ENCODE results near the gene LRRK2.

Gene LRRK2

GRCh38 chr12:40238266-40238902 lies 13.6 kb downstream of the LRRK2 start (continued):
- 0 out of 2 replicates have a peak, but pooled peaks have one; percentile 31 for TF ChIP-seq PRDM4 (tag by site-specific recombination; IDR thresholded peaks at IDR 0.05)
- TF ChIP-seq ZNF324 (tag by site-specific recombination; IDR thresholded peaks at IDR 0.05): no peak
- TF ChIP-seq ZNF175 (tag by site-specific recombination; IDR thresholded peaks at IDR 0.05): no peak
- TF ChIP-seq RBAK (tag by site-specific recombination; IDR thresholded peaks at IDR 0.05): no peak
- TF ChIP-seq OSR2 (tag by site-specific recombination; IDR thresholded peaks at IDR 0.05): peak; percentile 21; the same call in 1 of the 2 replicates
- TF ChIP-seq ZBTB20 (tag by site-specific recombination; IDR thresholded peaks at IDR 0.05): no peak
- no peak for TF ChIP-seq ZNF600 (tag by site-specific recombination; IDR thresholded peaks at IDR 0.05)
- TF ChIP-seq MEIS1 (CRISPR knock-in tag; IDR thresholded peaks at IDR 0.05; ENCODE audit: borderline replicate concordance): no peak
- TF ChIP-seq ZNF19 (tag by site-specific recombination; IDR thresholded peaks at IDR 0.05; ENCODE audit: low read depth): no peak
- TF ChIP-seq ZNF133 (tag by site-specific recombination; IDR thresholded peaks at IDR 0.05): no peak

GRCh38 chr12:40238979-40239378 lies 14.2 kb downstream of the LRRK2 start:
- ChIA-PET POLR2A (no interaction called here), CTCF (no interaction called here)
- no peak overlapping the region for H3K4me3 ChIP-seq (ENCODE audit: low read depth, low read length)

GRCh38 chr12:40240779-40241178 lies 16.0 kb downstream of the LRRK2 start:
- ChIA-PET CTCF (interaction anchor here (0.5 kb wide), 2 partner anchors 20 to 599 kb away, joined by 3 to 6 read pairs; no protein-coding TSS in a partner anchor), POLR2A (no interaction called here)
- H3K36me3 ChIP-seq (ENCODE audit: control insufficient read depth in 2 of 2, insufficient read depth in 1 of 2, low read length in 2 of 2): no peaks in the 10 kb centered on the region
- peaks cover 11% of the 10 kb centered on the region; the same call in 1 of the 2 replicates for H3K4me1 ChIP-seq (ENCODE audit: control insufficient read depth, insufficient read depth, low read length)
- TF ChIP-seq SALL2 (tag by site-specific recombination; IDR thresholded peaks at IDR 0.05; ENCODE audit: borderline replicate concordance) (no peak), ZNF530 (tag by site-specific recombination; IDR thresholded peaks at IDR 0.05; ENCODE audit: low read depth) (no peak), ZBTB48 (tag by site-specific recombination; IDR thresholded peaks at IDR 0.05) (no peak), ZNF521 (tag by site-specific recombination; IDR thresholded peaks at IDR 0.05) (no peak), ZBTB6 (tag by site-specific recombination; IDR thresholded peaks at IDR 0.05) (no peak), ZNF510 (tag by site-specific recombination; IDR thresholded peaks at IDR 0.05; ENCODE audit: insufficient replicate concordance) (no peak), ZNF248 (tag by site-specific recombination; IDR thresholded peaks at IDR 0.05) (no peak), ZNF76 (tag by site-specific recombination; IDR thresholded peaks at IDR 0.05; ENCODE audit: borderline replicate concordance, low read depth) (no peak), ZNF18 (tag by site-specific recombination; IDR thresholded peaks at IDR 0.05) (no peak), ZNF133 (tag by site-specific recombination; IDR thresholded peaks at IDR 0.05) (no peak), ZNF513 (tag by site-specific recombination; IDR thresholded peaks at IDR 0.05) (no peak), ZNF24 (tag by site-specific recombination; IDR thresholded peaks at IDR 0.05) (no peak), ZNF223 (tag by site-specific recombination; IDR thresholded peaks at IDR 0.05) (no peak), ZIC2 (tag by site-specific recombination; IDR thresholded peaks at IDR 0.05) (no peak), ZNF138 (tag by site-specific recombination; IDR thresholded peaks at IDR 0.05; ENCODE audit: borderline replicate concordance) (no peak), ZNF394 (tag by site-specific recombination; IDR thresholded peaks at IDR 0.05; ENCODE audit: borderline replicate concordance) (no peak), FEZF1 (tag by site-specific recombination; IDR thresholded peaks at IDR 0.05) (no peak), IKZF3 (tag by site-specific recombination; IDR thresholded peaks at IDR 0.05) (no peak)
- no peaks in the 10 kb centered on the region for H3K9me3 ChIP-seq (ENCODE audit: control insufficient read depth, insufficient read depth, low read depth, low read length)
- no peak overlapping the region for H3K4me3 ChIP-seq (ENCODE audit: low read depth, low read length)
- no peak overlapping the region for H3K27ac ChIP-seq (ENCODE audit: extremely low read depth, low read depth, low read length)

More at GRCh38 chr12:40238979-40239378, 14.2 kb downstream of the LRRK2 start:
- H3K9me3 ChIP-seq (ENCODE audit: control insufficient read depth, insufficient read depth, low read depth, low read length): no peaks in the 10 kb centered on the region
- peaks cover 11% of the 10 kb centered on the region; the same call in 1 of the 2 replicates for H3K4me1 ChIP-seq (ENCODE audit: control insufficient read depth, insufficient read depth, low read length)
- H3K27ac ChIP-seq (ENCODE audit: extremely low read depth, low read depth, low read length): no peak overlapping the region
- TF ChIP-seq ZNF335 (tag by site-specific recombination; conservative IDR thresholded peaks at IDR 0.05): no peak
- TF ChIP-seq ZNF510 (tag by site-specific recombination; IDR thresholded peaks at IDR 0.05; ENCODE audit: insufficient replicate concordance): no peak
- no peaks in the 10 kb centered on the region; a peak in 1 of 3 replicates for H3K36me3 ChIP-seq (ENCODE audit: control insufficient read depth in 2 of 2, insufficient read depth in 1 of 2, low read length in 2 of 2)
